CD4-positive, alpha-beta T cell treated with Interleukin-17A for 1 hour (primary cell): ENCODE results near the gene ROS1.
"Not testable (repeated sequence)": the region's sequence is repeated elsewhere in the genome, so short reads cannot be mapped to it uniquely, and the experiment has no call there.

Experiments
- DNase-seq: peaks from one replicate; pipeline ENCODE4 v3.0.0-alpha.2; 2020

ROS1 gene

GRCh38 chr6:117264692-117265409, 160.9 kb downstream of the ROS1 start:
- DNase-seq: no peak

- DNase-seq: no peak
These were observed 161.4 kb downstream of the ROS1 start for GRCh38 chr6:117264369-117264691.

GRCh38 chr6:117263353-117263927, 162.3 kb downstream of the ROS1 start:
- DNase-seq: no peak

- no peak for DNase-seq
These were observed 162.9 kb downstream of the ROS1 start for GRCh38 chr6:117262799-117263198.

GRCh38 chr6:117253785-117254184, 172.0 kb downstream of the ROS1 start:
- DNase-seq: no peak

GRCh38 chr6:117244979-117245378, 180.8 kb downstream of the ROS1 start:
- DNase-seq: not testable (repeated sequence)

GRCh38 chr6:117244571-117244970, 181.2 kb downstream of the ROS1 start:
- not testable (repeated sequence) for DNase-seq
